Vagina (tissue), 2 donors: ENCODE results near the gene AP2A1.
A peak's percentile ranks its signal among the peaks of the same experiment; 100 is the strongest.

Source experiments
- CTCF ChIP-seq, 3 experiments: fragments of 450-650 bp in 2 of 3; fragments of 200-600 bp in 1 of 3; sonication (generic) in 1 of 3; IDR thresholded peaks; one replicate each; pipeline ENCODE4 v1.5.1; 2017 to 2019; ENCODE audit warnings: antibody characterized with exemption in 3 of 3, mild to moderate bottlenecking in 2 of 3, moderate library complexity in 2 of 3
- POLR2A ChIP-seq, 2 donors: fragments of 450-650 bp; IDR thresholded peaks; one replicate each; pipeline ENCODE4 v1.6.1; 2017; ENCODE audit warnings: antibody characterized with exemption in 2 of 2, mild to moderate bottlenecking in 2 of 2, moderate library complexity in 2 of 2
- POLR2AphosphoS5 ChIP-seq, 2 donors: sonication (generic); formaldehyde crosslinking; IDR thresholded peaks; one replicate each; pipeline ENCODE4 v1.9.0; 2017; ENCODE audit warnings: antibody characterized with exemption in 2 of 2, mild to moderate bottlenecking in 2 of 2, low read depth in 1 of 2; ENCODE audit not compliant: insufficient read depth in 1 of 2

- TF ChIP-seq POLR2A (IDR thresholded peaks at IDR 0.05) = no peak
- TF ChIP-seq CTCF (IDR thresholded peaks at IDR 0.05) = no peak
- TF ChIP-seq POLR2AphosphoS5 (IDR thresholded peaks at IDR 0.05; ENCODE audit: insufficient read depth in 1 of 2, low read depth in 1 of 2) = peak; percentile 54 to 55
Observed at GRCh38 chr19:49790866-49791265, 24.1 kb downstream of the AP2A1 start.
